Dermis microvascular lymphatic vessel endothelial cell (primary cell): ENCODE measurements around the gene MFAP5. TPM values are rescaled to one million over a fixed set of nuclear protein-coding genes. Genes with fewer than 3 reads are reported as not detected.
A peak's percentile ranks its signal among the peaks of the same experiment; 100 is the strongest.
"Not testable (repeated sequence)": the region's sequence is repeated elsewhere in the genome, so short reads cannot be mapped to it uniquely, and the experiment has no call there.

Source experiments
- DNase-seq, 2 donors: peaks; one replicate each; pipeline versions ENCODE4 v3.0.0 to v3.0.0-alpha.2; 2010; ENCODE audit warnings: low read depth in 2 of 2
- total RNA-seq: library from RNA; depleted of rRNA; stranded (reverse); fragments of >200 nt; gene quantifications from 2 replicates; pipeline ENCODE4 v1.2.1, GENCODE V29; 2014

MFAP5 gene
- total RNA-seq, 1 donor from 2014 or later, result not detected

DNA sequence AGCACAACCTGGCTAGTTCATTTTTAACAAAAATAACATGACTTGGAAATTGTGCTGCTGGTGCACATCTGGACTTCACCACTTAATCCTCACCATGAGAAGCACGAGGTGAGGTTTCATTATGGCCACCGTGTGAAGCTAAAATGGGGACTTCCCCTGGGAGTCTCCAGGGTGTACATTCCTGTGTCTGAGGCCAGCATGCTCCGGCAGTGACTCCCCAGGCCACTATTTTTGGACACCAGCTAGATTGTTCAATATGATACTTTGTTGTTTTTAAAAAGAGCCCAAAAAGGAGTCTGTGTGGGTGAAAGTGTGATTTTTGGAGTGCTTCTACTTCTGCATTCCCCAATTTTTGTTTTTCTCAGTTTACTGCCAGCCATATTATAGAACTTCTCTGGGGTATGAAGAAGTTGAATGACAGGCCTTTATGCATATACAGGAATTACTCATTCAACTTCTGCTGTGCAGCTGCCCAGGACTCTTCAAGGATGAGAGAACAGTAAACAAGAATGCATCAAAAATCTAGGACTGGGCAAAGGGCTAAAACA, 33.1 kb downstream of the MFAP5 start:
- no peak for DNase-seq

DNA sequence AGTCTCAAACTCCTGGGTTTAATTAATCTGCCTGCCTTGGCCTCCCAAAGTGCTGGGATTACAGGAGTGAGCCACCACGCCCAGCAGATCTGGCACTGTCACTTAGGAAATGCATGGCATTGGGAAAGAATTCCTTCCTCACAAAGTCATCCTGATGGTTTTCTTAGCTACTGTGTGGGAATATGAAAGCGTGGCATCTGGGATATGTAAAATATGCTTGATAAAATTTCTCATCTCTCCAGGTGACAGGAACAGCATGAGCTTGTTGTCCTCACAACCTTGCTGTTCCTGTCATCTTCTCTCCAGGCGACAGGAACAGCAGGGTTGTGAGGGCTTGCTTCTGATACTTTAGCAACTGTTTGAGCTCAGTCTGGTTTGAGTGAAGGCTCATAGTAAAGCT, 33.9 kb downstream of the MFAP5 start:
- DNase-seq, result no peak

DNA sequence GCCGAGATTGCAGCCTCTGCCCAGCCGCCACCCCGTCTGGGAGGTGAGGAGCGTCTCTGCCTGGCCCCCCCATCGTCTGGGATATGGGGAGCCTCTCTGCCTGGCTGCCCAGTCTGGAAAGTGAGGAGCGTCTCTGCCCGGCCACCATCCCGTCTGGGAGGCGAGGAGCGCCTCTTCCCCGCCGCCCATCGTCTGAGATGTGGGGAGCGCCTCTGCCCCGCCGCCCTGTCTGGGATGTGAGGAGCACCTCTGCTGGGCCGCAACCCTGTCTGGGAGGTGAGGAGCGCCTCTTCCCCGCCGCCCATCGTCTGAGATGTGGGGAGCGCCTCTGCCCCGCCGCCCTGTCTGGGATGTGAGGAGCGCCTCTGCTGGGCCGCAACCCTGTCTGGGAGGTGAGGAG, 37.9 kb downstream of the MFAP5 start:
- DNase-seq, result not testable (repeated sequence)

DNA sequence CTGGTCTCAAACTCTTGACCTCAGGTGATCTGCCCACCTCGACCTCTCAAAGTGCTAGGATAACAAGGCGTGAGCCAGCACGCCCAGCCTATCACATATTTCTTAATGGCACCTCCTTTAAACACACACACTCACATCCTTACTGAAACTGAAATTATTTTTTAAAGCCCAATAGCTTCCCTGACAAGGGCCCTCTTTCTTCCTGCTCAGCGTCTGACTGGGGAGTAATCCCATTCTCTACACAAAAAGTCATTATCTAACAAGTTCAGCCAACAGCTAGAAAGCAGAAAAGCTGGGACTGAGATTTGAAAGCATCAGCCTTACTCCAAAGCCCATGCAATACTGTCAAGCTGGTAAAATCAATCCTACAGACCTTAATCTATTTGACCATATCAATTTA, 40.0 kb downstream of the MFAP5 start:
- DNase-seq, result no peak

DNA sequence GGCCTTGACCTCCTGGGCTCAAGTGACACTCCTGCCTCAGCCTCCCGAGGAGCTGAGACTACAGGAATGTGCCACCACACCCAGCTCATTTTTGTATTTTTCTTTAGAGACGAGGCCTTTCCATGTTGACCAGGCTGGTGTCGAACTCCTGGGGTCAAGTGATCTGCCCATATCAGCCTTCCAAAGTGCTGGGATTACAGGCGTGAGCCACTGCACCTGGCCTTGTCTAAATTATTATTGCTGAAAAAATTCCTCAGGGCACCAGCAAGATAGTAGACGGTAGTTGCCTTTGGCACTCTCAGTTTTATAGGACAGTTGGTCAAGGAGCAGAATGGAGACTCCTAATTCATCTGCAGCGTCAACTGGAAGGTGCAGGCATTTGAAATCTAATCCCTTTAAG, 47.4 kb downstream of the MFAP5 start:
- DNase-seq, result no peak

DNA sequence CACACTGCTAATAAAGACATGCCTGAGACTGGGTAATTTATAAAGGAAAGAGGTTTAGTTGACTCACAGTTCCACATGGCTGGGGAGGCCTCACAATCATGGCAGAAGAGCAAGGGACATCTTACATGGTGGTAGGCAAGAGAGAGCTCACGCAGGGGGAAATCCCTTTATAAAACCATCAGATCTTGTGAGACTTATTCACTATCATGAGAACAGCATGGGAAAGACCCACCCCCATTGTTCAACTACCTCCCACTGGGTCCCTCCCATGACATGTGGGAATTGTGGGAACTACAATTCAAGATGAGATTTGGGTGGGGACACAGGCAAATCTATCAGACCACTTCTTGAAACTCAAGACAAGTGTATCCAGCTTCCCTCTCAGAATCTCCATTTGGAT, 48.7 kb downstream of the MFAP5 start:
- DNase-seq, result not testable (repeated sequence)

DNA sequence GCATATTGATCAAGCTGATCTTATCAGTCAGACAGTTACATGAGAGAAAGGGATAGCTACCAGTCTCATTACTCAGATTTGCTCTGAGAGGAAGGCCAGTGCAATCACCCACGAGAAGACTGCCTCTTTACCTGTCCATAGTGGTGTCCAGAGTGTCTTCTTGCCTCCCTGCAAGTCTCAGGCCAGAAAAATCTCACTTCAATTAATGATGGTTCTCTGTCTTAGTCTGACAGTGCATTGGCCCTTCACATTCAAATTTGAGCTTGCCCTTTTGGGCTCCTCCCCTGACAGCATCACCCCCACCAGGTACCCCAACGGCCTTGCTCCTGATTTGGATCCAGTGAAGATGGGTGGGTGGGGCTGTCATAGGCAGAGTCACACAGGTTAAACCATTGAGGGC, 50.0 kb downstream of the MFAP5 start, which contains the start of gene AICDA:
AICDA (minus strand) TSS at position 231 of the 400 bp plus-strand sequence; CDS start at position 139, 92 bp downstream.
- DNase-seq, result no peak

DNA sequence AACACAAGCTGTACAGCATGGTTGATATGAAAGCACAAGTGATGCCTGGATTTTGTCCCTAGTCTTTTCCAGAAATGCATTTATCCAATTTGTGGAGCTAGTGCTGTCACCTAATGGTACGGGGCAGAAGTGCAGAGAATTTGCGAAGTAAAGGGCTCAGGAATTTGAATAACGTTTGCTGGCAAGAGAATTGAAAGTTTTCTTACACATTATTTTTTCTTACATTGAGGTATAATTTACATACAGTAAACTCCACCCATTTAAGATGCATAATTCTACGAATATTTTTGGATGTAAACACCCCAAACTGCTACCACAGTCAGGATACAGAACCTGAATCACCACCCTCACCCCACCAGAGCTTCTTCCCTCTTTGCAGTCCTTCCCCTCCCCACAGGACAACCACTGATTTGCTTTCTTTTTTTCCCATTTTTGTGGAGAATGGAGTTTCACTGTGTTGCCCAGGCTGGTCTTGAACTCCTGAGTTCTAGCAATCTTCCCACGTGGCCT, 53.5 kb downstream of the MFAP5 start:
- DNase-seq, result peak; percentile 16 to 52

DNA sequence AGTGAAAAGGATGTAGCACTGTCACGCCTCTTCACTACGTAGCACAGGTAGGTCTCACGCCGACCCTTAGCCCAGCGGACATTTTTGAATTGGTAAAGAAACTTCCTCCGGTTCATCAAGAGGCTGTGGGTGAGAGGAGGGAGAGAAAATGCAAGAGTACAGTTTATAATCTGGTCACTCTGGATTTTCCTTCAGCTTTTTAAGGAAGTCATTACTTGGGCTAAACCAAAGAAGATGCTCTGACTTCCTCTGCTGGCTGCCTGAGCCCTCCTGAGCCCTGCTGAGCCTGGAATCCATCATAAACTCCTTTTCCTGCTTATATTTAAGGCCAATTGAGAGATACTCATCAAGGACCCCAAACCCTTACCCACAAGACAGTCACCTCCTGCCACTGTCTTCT, 55.7 kb downstream of the MFAP5 start:
- no peak for DNase-seq

DNA sequence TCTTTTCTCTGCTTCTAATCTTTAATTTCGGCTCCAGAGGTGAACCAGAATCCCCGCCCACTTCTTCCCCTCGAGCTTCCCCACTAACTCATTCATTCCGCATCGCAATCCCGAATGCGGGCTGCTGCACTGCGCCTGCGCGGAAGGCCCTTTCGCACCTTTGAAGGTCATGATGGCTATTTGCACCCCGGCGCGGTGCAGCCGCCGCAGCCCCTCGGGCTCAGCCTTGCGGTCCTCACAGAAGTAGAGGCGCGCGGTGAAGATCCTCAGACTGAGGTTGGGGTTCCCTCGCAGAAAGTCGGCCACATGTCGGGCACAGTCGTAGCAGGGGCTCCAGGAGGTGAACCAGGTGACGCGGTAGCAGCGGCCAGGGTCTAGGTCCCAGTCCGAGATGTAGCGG, 57.6 kb downstream of the MFAP5 start:
- no peak for DNase-seq

DNA sequence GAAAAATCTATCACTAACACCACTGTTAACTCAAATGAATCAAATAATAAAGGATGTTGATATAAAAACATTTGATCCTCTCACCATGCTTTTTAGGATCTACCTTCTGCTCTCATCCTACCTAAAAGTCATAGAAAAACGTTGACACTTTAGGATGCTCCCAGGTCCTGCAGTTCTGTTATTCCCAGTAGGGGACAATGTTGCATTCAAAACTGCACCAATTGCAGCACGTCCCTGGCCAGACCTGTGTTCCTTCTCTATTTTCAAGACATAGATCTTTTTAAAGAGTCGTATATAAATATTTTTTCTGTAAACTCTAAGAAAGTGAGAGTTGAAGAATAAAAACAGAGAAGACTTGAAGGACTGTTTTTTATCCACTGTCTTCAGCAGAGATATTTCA, 58.8 kb downstream of the MFAP5 start:
- no peak for DNase-seq

DNA sequence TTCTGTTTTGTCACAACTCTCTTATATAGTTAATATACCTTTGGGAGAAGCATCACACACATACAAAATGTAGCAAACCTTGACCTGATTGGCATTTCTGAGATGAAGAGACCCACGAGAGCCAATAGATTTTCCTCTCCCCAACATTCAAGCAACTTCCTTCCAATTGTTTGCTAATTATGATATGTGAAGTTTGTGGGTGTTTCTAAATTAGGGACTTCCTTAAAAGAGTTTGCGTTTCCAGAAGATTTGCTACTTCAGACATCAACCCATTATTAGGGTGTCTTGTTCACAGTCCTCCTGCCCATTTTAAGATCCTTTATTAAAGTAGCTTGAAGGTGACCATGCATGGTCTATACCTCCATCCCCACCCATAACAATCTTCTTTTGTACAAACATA, 59.3 kb downstream of the MFAP5 start:
- DNase-seq, result no peak

DNA sequence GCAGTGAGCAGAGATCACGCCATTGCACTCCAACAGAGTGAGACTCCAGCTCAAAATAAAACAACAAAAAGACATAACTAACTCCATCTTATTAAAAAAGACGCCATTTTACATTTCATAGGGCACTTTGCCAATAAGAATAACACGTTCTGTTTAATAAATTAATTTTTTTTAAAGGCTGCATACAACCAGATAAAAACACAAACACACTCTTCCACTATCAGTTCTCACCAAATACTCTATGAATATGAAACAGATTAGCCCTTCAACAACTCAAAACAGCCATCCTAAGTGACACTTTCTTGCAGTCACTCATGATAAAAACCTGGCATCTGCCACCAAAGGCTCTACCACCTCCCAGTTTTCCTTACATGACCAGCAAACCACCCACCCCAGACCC, 66.1 kb downstream of the MFAP5 start:
- DNase-seq, result no peak

Other genes with a start within 250 kb of the MFAP5 start
- not detected in 2 replicates for gene CLEC6A, start 206.9 kb downstream of the MFAP5 start, total RNA-seq
- not detected in 2 replicates for gene CLEC4D, start 149.3 kb downstream of the MFAP5 start, total RNA-seq
- not detected in 2 replicates for gene CLEC4E, start 121.9 kb downstream of the MFAP5 start, total RNA-seq
- gene AICDA, start 50.0 kb downstream of the MFAP5 start, total RNA-seq, result not detected in 2 replicates
- 31.8 and 56.9 TPM in 2 replicates for gene RIMKLB, start 35.2 kb upstream of the MFAP5 start, total RNA-seq
- not detected in 2 replicates for gene A2ML1, start 159.8 kb upstream of the MFAP5 start, total RNA-seq